Effector memory CD8-positive, alpha-beta T cell (primary cell): ENCODE data around the gene ZNFX1.

Source experiments
- ATAC-seq: fragments of 150-1000 bp; cut with Tn5 transposase; replicated peaks from 2 replicates; pipeline ENCODE4 v1.10.0; 2021; ENCODE audit warnings: mild to moderate bottlenecking, moderate library complexity
- DNase-seq, 3 experiments: peaks; one replicate each; pipeline ENCODE4 v3.0.0; 2021
- H3K27ac Mint-ChIP-seq, 2 donors: one replicate each; pipeline ENCODE4 v1.8.0; 2022; ENCODE audit warnings: mild to moderate bottlenecking in 2 of 2, mixed read lengths in 2 of 2, moderate library complexity in 2 of 2
- H3K27me3 Mint-ChIP-seq, 2 donors: one replicate each; pipeline ENCODE4 v1.8.0; 2022; ENCODE audit warnings: mixed read lengths in 2 of 2
- H3K36me3 Mint-ChIP-seq: one replicate; pipeline ENCODE4 v1.8.0; 2022; ENCODE audit warnings: mild to moderate bottlenecking, moderate library complexity, mixed read lengths; ENCODE audit not compliant: insufficient read depth
- H3K4me1 Mint-ChIP-seq, 2 donors: one replicate each; pipeline ENCODE4 v1.8.0; 2022; ENCODE audit warnings: low read depth in 2 of 2, mixed read lengths in 2 of 2
- H3K4me3 Mint-ChIP-seq, 2 donors: one replicate each; pipeline ENCODE4 v1.8.0; 2022; ENCODE audit warnings: mild to moderate bottlenecking in 2 of 2, mixed read lengths in 2 of 2, moderate library complexity in 2 of 2
- H3K9me3 Mint-ChIP-seq, 2 donors: one replicate each; pipeline ENCODE4 v1.8.0; 2022; ENCODE audit warnings: mixed read lengths in 2 of 2

ZNFX1 gene

GRCh38 chr20:49287555-49288249 lies 9.8 kb upstream of the ZNFX1 start:
- H3K4me3 Mint-ChIP-seq = peak overlapping the region in 1 of 2 donors; percentile 29
- H3K36me3 Mint-ChIP-seq = peaks cover 90% of the 10 kb centered on the region
- ATAC-seq (no peak), DNase-seq (no peak)
- H3K27ac Mint-ChIP-seq = peak overlapping the region; percentile 89 to 94
- H3K4me1 Mint-ChIP-seq = peaks cover 38 to 44% of the 10 kb centered on the region in 2 donors
- peaks cover 11 to 37% of the 10 kb centered on the region in 2 donors for H3K9me3 Mint-ChIP-seq
- H3K27me3 Mint-ChIP-seq = no peaks in the 10 kb centered on the region

GRCh38 chr20:49286689-49287551 lies 9.1 kb upstream of the ZNFX1 start:
- DNase-seq = no peak
- Mint-ChIP-seq H3K36me3 (peaks cover 96% of the 10 kb centered on the region), H3K9me3 (peaks cover 11 to 42% of the 10 kb centered on the region in 2 donors), H3K27ac (peak overlapping the region; percentile 89 to 94), H3K4me1 (peaks cover 46 to 52% of the 10 kb centered on the region in 2 donors), H3K27me3 (no peaks in the 10 kb centered on the region), H3K4me3 (peak overlapping the region in 1 of 2 donors; percentile 29)
- ATAC-seq = no peak

GRCh38 chr20:49285813-49286494 lies 8.1 kb upstream of the ZNFX1 start:
- no peaks in the 10 kb centered on the region for H3K27me3 Mint-ChIP-seq
- H3K9me3 Mint-ChIP-seq = peaks cover 16 to 49% of the 10 kb centered on the region in 2 donors
- H3K4me3 Mint-ChIP-seq = peak overlapping the region in 1 of 2 donors; percentile 49
- H3K27ac Mint-ChIP-seq = peak overlapping the region; percentile 55 to 94
- no peak for ATAC-seq
- H3K4me1 Mint-ChIP-seq = peaks cover 49 to 58% of the 10 kb centered on the region in 2 donors
- no peak for DNase-seq
- H3K36me3 Mint-ChIP-seq = peaks cover 99% of the 10 kb centered on the region

GRCh38 chr20:49285233-49285668 lies 7.4 kb upstream of the ZNFX1 start:
- Mint-ChIP-seq H3K4me3 (peak overlapping the region; percentile 6 to 49), H3K27ac (peak overlapping the region; percentile 89 to 94), H3K27me3 (no peaks in the 10 kb centered on the region)

DNA sequence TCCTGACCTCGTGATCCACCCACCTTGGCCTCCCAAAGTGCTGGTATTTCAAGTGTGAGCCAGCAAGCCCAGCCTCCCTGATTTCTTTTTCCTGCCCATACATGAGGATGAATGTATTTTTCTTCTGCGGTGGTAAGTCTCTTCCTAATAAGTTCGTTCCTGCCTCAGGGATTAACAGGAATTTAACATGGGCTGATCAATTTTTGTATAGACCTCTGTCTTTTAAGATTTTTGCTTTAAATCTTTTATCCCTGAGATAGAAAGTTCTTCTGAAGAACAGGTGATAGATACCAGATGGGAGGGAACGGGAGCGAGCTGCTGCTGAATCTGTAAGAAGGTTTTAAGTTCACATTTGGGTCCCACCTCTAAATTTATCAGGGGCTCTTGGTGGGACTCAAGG lies 7.0 kb upstream of the ZNFX1 start:
- Mint-ChIP-seq H3K9me3 (peaks cover 14 to 50% of the 10 kb centered on the region in 2 donors), H3K36me3 (peaks cover 99% of the 10 kb centered on the region), H3K27ac (peak overlapping the region; percentile 89 to 94), H3K4me1 (peaks cover 56 to 63% of the 10 kb centered on the region in 2 donors), H3K4me3 (peak overlapping the region; percentile 86 to 94), H3K27me3 (no peaks in the 10 kb centered on the region)
- ATAC-seq (no peak), DNase-seq (no peak)

More at GRCh38 chr20:49285233-49285668, 7.4 kb upstream of the ZNFX1 start:
- ATAC-seq (no peak), DNase-seq (no peak)
- Mint-ChIP-seq H3K4me1 (peaks cover 54 to 59% of the 10 kb centered on the region in 2 donors), H3K9me3 (peaks cover 14 to 50% of the 10 kb centered on the region in 2 donors), H3K36me3 (peaks cover 99% of the 10 kb centered on the region)

DNA sequence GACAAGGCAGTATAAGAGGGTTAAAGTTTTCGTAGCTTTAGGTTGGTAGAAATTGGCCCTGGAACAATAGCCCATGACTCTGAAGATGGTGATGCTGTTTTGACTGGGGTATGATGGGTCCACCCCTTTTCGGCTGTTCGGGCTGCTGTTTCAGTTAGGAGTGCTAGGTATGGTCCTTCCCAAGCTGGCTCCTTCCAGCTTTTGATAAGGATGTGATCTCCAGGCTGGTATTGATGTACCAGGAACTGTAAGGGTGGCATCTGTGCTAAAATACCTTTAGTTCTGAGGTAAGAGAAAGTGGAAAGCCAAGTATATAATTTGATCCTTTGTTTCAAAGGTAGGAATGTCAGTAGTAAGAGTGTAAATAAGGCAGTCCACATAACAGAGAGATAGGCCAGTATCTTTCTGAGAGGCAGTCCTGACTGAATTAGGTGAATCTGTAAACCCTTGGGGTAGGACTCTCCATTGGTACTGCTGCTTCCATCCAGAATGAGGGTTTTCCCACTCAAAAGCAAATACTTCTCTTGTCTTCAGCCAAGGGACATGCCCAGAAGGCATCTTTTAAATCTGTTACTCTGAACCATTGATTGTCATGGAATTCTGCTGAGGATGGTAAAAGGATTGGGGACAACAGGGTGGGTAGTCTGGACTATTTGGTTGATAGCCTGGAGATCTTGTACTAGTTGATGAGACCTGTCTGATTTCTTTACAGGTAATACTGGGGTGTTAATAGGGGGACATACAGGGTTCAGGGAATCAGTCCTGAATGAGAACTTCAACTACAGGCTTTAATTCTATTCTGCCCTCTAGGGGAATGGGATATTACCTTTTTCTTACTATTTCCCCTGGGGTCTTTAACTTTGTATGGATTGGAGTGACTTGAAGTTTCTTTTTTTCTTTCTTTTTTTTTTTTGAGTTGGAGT lies 6.1 kb upstream of the ZNFX1 start:
- Mint-ChIP-seq H3K4me3 (peak overlapping the region; percentile 86 to 94), H3K27ac (peak overlapping the region; percentile 89 to 94), H3K27me3 (no peaks in the 10 kb centered on the region), H3K4me1 (peaks cover 61 to 70% of the 10 kb centered on the region in 2 donors), H3K9me3 (peaks cover 14 to 50% of the 10 kb centered on the region in 2 donors), H3K36me3 (peaks cover 99% of the 10 kb centered on the region)
- no peak for DNase-seq
- ATAC-seq = no peak

DNA sequence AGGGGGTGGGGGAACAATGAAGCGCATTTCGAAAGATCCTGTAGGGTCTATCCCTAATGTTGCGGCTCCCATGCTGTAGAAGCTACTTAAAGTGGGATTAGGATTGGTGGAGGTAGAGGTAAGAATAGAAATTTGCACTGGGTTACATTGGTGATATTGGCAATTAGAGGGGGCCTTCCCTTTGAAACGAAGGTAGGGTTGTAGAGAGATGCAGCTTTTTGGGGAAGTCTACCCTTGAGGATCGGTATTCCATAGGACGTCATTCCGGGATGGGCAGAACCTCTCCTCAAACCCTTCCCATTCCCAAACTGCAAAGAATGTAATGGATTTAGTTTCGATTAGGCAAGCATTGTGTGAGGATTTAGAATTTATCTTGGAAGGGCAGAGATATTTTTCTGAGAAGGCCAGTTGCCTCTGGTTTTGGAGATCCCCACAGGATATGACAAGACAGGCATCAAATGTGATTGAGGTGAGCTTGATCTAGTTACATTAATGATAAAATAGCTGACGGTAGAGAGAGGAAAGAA lies 5.4 kb upstream of the ZNFX1 start:
- H3K4me3 Mint-ChIP-seq = peak overlapping the region; percentile 86 to 94
- peaks cover 69 to 77% of the 10 kb centered on the region in 2 donors for H3K4me1 Mint-ChIP-seq
- H3K27ac Mint-ChIP-seq = peak overlapping the region; percentile 89 to 94
- H3K27me3 Mint-ChIP-seq = no peaks in the 10 kb centered on the region
- ATAC-seq = peak; percentile 54
- H3K36me3 Mint-ChIP-seq = peaks cover 99% of the 10 kb centered on the region
- peak in 1 of 3 experiments; percentile 8 for DNase-seq
- H3K9me3 Mint-ChIP-seq = peaks cover 14 to 50% of the 10 kb centered on the region in 2 donors

- DNase-seq (no peak), ATAC-seq (no peak)
- Mint-ChIP-seq H3K27ac (peak overlapping the region; percentile 89 to 94), H3K9me3 (peaks cover 14 to 50% of the 10 kb centered on the region in 2 donors), H3K36me3 (peaks cover 99% of the 10 kb centered on the region), H3K4me3 (peak overlapping the region; percentile 86 to 94), H3K4me1 (peaks cover 69 to 74% of the 10 kb centered on the region in 2 donors), H3K27me3 (no peaks in the 10 kb centered on the region)
Measured at GRCh38 chr20:49282584-49283171, 4.8 kb upstream of the ZNFX1 start.

- Mint-ChIP-seq H3K4me3 (peak overlapping the region; percentile 86 to 94), H3K27me3 (no peaks in the 10 kb centered on the region), H3K4me1 (peaks cover 69 to 73% of the 10 kb centered on the region in 2 donors), H3K27ac (peak overlapping the region; percentile 89 to 94), H3K36me3 (peaks cover 99% of the 10 kb centered on the region), H3K9me3 (peaks cover 10 to 46% of the 10 kb centered on the region in 2 donors)
- ATAC-seq (no peak), DNase-seq (no peak)
Measured at GRCh38 chr20:49281913-49282467, 4.1 kb upstream of the ZNFX1 start.

- peak overlapping the region; percentile 89 to 94 for H3K27ac Mint-ChIP-seq
- peaks cover 96% of the 10 kb centered on the region for H3K36me3 Mint-ChIP-seq
- peaks cover 74 to 80% of the 10 kb centered on the region in 2 donors for H3K4me1 Mint-ChIP-seq
- H3K27me3 Mint-ChIP-seq = no peaks in the 10 kb centered on the region
- ATAC-seq (no peak), DNase-seq (no peak)
- H3K4me3 Mint-ChIP-seq = peak overlapping the region; percentile 86 to 94
- H3K9me3 Mint-ChIP-seq = peaks cover 8 to 39% of the 10 kb centered on the region in 2 donors
Measured at GRCh38 chr20:49281059-49281912, 3.4 kb upstream of the ZNFX1 start.
